ENCODE measurements around the gene CALML5. TPM values are rescaled to one million over a fixed set of nuclear protein-coding genes. Genes with fewer than 3 reads are reported as not detected.
"Not testable (repeated sequence)": the region's sequence is repeated elsewhere in the genome, so short reads cannot be mapped to it uniquely, and the experiment has no call there.

CALML5 gene
- total RNA-seq, 1 experiment from 2014 or later: not detected

DNA sequence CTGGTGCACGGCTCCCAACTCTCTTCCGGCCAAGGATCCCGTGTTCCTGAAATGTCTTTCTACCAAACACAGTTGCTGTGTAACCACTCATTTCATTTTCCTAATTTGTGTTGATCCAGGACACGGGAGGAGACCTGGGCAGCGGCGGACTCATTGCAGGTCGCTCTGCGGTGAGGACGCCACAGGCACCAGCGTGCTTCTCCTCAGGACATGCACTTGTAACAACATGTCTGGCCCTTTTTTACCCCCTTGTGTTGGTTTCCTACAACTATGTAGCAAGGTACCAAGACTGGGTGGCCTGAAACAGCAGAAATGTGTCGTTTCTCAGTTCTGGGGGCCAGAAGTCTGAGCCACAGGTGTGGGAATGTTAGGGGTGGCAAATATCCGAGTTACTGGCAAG, 18.2 kb downstream of the CALML5 start:
- H3K9me3 ChIP-seq: peaks cover 5% of the 10 kb centered on the region; the same call in 1 of the 2 replicates
- H3K4me3 ChIP-seq: no peak overlapping the region
- no peaks in the 10 kb centered on the region for H3K36me3 ChIP-seq
- H3K27me3 ChIP-seq: no peaks in the 10 kb centered on the region
- no peak for DNase-seq

DNA sequence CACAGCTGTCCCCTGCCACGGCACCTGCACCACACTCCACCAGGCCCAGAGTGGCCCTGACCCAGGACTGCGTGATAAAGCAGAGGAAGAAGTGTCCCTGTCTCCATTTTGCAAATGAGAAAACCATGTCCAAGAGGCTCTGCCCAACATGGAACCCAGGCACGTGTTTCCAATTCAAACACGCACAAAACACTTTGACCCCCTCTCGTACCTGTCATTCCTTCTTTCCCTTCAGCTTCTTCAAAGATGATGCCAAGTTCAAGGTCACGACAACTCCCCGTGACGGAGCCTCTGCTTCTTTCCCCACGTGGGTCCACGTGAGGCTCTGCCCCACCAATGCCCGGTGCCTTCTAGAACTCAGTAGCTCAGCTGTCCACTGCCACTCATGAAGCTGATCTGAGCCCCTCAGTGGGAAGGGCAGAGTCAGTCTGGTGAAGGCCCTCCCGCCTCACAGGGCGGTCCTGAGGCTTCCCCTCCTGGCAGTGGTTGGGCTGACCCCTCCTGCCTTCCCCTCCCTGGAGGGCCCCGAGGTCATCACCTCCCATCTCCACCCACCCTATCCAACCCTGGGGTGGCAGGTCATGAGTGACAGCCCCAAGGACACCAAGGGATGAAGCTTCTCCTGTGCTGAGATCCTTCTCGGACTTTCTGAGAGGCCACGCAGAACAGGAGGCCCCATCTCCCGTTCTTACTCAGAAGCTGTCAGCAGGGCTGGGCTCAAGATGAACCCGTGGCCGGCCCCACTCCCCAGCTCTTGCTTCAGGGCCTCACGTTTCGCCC, 19.0 kb downstream of the CALML5 start:
- Histone ChIP-seq H3K9me3 (peaks cover 5% of the 10 kb centered on the region; the same call in 1 of the 2 replicates), H3K36me3 (no peaks in the 10 kb centered on the region), H3K4me3 (no peak overlapping the region), H3K27me3 (no peaks in the 10 kb centered on the region)
- DNase-seq: no peak

DNA sequence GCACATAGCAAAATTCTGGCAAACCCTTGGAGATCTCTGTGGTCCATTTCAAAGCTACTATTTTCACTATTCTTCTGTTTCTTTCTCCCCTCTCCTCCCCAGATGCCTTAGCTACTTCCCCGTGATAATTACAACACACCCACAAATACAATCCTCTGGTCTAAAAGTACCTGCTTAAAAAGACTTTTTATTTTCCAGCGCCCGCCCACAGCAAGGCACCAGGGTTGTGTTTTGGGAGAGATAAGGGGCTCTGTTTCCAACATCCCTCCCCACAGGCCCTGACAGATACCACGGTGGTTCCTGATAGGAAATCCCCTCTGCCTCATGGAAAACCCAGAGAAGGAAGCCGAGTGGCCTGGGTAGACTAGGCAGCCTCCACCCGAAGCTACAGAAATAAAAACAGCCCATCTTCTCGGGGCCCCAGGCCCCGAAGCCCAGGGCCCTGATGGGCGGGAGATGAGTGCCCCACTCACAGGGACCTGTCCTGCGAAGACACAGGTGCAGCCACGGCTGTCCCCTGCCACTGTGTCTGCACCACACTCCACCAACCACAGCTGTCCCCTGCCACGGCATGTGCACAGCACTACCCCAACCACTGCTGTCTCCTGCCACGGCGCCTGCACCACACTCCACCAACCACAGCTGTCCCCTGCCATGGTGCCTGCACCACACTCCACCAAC, 19.7 kb downstream of the CALML5 start:
- Histone ChIP-seq H3K27me3 (no peaks in the 10 kb centered on the region), H3K4me3 (no peak overlapping the region), H3K36me3 (no peaks in the 10 kb centered on the region), H3K9me3 (peaks cover 5% of the 10 kb centered on the region; the same call in 1 of the 2 replicates)
- no peak for DNase-seq

DNA sequence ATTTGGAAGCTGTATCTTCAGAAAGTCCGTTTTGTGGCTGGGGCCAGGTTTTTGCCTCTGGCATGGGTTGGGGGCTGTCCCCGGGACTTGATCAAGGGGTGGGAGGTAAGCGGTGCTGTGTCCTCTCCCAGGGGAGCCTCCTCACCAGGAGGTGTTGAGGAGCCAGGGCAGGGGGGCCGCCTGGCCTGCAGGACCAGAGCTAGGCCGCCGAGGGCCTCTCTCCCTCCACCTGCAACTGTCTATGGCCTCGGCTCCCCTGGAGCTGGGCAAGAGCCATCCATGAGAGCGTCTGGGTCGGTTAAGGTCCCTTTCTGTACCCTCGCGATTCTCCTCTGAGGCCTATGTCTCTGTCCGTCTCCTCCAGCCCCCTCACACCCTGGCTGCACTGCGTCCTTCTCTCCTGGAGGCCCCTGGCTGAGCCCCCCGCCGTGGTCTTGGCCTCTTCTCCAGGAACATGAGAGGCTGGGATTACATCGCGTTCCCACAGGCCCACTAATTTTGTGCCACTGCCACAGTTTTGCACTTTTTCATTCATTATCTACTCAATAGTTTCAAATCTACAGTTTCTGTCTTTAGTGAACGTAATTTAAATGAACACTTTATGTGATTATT, 20.6 kb downstream of the CALML5 start:
- Histone ChIP-seq H3K36me3 (no peaks in the 10 kb centered on the region), H3K27me3 (no peaks in the 10 kb centered on the region), H3K4me3 (no peak overlapping the region), H3K9me3 (peaks cover under 1% of the 10 kb centered on the region; the same call in 1 of the 2 replicates)
- no peak for DNase-seq

DNA sequence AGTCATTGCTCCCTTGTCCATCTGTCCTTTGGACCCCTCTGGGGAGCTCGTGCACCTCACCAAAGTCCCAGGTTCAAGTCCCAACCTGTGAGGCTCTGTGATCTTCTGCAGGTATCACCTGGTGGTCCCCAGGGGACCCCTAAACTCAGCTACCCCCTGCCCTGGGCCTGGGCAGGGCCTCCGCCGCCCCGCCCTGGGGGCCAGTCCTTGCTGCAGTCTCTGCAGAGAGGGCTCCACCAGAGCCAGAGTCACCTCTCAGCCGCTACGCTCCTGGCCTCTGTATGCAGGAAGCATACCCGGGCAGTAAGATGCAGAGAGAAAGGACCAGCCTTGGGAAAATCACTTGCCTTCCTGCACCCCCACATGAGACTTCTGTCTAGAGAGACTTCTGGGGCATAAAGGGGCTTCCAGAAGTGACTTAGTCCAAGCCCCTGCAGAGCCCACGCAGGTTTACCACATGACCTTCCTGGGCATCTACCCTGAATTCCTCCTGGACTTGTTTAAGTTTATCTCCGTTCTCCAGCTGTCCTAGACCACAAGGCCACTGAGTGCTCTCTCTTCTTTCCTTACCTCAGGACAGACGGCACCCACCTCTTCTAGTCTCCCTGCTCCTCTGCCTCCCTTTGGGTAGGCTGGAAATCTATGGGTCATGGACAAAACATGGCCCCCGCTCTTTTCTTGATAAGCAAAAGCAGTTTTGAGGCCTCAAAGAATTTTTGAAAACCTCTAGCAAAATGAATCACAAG, 21.2 kb downstream of the CALML5 start:
- Histone ChIP-seq H3K27me3 (no peaks in the 10 kb centered on the region), H3K4me3 (no peak overlapping the region), H3K9me3 (no peaks in the 10 kb centered on the region), H3K36me3 (no peaks in the 10 kb centered on the region)
- no peak for DNase-seq

DNA sequence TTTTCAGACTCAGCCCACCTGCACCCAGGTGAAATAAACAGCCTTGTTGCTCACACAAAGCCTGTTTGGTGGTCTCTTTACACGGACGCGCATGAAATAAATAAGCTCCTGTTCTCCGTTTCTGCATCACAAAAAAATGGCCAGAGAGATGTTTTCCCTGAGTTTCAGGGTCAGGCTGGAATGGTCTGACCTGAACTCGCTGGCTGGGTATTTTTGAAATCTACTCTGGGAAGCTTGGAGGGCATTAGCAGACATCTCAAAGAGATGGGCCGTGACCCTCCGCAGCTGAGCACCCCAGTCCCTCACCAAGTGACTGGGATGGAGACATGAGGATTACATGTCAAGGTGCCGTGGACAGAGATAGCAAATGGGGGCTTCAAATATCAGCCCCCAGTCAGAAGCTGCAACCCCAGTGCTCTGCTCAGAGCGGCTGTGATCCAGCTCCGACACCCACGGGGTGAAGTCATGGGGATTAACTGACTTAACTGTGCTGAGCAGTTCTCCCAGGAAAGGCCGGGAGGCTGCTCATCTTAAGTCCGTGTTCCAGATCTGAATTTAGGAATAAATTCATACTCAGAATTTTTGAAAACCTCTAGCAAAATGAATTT, 22.3 kb downstream of the CALML5 start:
- Histone ChIP-seq H3K27me3 (no peaks in the 10 kb centered on the region), H3K4me3 (no peak overlapping the region), H3K9me3 (no peaks in the 10 kb centered on the region), H3K36me3 (no peaks in the 10 kb centered on the region)
- no peak for DNase-seq

DNA sequence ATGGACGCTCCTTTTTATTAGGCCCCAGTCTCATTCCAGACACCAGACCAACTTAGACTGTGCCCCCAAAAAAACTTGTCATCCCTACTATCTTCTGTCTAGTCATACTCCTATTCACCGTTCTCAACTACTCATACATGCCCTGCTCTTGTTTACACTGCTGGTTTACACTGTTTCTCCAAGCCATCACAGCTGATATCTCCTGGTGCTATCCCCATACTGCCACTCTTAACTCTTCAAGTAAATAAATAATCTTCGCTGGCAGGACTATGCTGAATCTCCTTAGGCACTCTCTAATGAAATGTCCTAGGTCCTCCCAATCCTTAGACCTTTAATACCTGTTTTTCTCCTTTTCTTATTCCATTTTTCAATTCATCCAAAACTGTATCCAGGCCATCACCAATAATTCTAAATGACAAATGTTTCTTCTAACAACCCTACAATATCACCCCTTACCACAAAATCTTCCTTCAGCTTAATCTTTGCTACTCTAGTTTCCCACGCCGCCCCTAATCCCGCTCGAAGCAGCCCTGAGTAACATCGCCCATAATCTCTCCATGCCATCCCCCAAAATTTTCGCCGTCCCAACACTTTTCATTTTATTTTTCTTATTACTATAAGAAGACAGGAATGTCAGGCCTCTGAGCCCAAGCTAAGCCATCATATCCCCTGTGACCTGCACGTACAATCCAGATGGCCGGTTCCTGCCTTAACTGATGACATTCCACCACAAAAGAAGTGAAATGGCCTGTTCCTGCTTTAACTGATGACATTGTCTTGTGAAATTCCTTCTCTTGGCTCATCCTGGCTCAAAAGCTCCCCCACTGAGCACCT, 23.2 kb downstream of the CALML5 start:
- H3K27me3 ChIP-seq, DNase-seq, H3K36me3 ChIP-seq, H3K9me3 ChIP-seq, H3K4me3 ChIP-seq: not testable (repeated sequence)

DNA sequence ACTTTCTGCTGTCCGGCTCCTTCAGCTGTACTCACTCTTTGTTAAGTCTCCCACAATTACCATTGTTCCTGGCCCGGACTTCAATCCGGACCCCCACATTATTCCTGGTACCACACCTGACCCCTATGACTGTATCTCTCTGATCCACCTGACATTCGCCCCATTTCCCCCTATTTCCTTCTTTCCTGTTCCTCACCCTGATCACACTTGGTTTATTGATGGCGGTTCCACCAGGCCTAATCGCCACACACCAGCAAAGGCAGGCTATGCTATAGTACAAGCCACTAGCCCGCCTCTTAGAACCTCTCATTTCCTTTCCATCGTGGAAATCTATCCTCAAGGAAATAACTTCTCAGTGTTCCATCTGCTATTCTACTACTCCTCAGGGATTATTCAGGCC, 24.3 kb downstream of the CALML5 start:
- H3K27me3 ChIP-seq: not testable (repeated sequence)

DNA sequence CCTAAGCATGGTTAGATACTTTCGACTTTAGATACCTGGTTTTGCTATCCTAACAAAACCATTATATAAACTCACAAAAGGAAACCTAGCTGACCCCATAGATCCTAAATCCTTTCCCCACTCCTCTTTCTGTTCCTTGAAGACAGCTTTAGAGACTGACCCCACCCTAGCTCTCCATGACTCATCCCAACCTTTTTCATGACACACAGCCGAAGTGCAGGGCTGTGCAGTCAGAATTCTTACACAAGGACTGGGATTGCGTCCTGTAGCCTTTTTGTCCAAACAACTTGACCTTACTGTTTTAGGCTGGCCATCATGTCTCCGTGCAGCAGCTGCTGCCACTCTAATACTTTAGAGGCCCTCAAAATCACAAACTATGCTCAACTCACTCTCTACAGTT, 24.7 kb downstream of the CALML5 start:
- H3K4me3 ChIP-seq, H3K9me3 ChIP-seq, H3K27me3 ChIP-seq, H3K36me3 ChIP-seq: not testable (repeated sequence)
- peak; percentile 13 for DNase-seq

More for the DNA sequence above, 24.3 kb downstream of the CALML5 start:
- not testable (repeated sequence) for H3K4me3 ChIP-seq, H3K36me3 ChIP-seq, H3K9me3 ChIP-seq, DNase-seq

DNA sequence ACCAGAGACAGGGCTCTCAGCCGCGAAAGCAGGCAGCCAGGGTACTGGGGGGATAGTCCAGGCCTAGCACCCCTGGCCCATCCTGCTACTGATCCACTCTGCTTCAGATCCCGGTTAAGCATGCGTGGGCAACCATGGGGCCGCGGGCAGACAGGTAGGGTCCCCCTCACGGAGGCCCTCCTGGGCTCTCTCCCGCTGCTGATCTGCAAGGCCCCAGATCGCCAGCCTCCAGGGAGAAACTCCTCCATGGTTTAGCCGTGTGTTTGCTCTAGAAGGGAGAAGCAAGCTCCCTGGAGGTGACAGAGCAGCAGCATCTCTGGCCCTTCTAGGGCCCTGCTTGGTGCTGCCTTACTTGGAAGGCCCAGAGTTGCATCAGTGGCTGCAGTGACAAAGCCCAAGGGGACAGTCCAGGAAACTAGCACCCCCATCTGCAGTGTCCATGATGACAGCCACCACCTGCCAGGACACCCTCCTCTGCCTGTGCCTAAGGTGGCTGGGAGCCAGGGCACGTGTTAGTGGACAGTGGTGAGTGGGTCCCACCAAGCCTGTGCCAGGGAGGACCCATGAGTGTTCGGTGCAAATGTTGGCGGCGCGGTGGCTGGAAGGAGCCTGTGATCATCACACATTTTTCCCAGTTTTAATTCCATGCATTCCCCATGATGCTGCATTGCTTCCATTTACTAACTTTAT, 29.2 kb downstream of the CALML5 start:
- H3K9me3 ChIP-seq: no peaks in the 10 kb centered on the region
- no peaks in the 10 kb centered on the region for H3K36me3 ChIP-seq
- no peaks in the 10 kb centered on the region for H3K27me3 ChIP-seq
- H3K4me3 ChIP-seq: no peak overlapping the region
- DNase-seq: no peak

DNA sequence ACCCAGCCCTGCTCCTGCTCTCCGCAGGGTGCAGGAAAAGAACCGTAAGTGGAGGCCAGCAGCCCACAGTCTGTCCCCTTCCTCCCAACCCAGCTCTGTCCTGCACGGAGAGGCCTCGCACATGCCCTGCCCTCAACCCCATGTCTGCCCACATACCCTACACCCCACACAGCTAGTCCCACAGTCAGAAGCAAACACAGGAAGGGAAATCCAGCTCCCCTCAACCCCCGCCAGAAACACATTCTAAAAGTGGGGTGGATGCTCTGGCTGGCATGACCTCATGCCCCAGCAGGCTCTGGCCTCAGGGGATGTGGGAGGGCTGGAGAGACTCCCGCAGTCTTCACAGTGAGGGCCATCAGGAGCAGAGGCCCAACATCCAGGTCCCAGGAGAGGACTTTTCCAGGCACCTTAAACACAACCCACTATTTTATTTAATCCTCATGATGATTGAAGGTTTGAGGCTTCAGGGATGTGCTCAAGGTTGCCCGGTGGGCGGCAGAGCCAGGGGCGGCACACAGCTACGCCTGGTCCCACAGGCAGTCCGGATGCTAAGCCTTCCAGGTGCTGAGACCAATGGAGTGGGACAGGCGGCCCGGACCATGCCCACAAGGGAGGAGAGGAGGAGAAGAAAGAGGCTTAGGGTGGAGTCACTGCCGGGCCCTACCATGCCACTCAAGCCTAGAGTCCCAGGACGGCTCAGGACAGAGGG, 29.9 kb downstream of the CALML5 start:
- DNase-seq: no peak
- Histone ChIP-seq H3K36me3 (no peaks in the 10 kb centered on the region), H3K27me3 (no peaks in the 10 kb centered on the region), H3K9me3 (no peaks in the 10 kb centered on the region), H3K4me3 (no peak overlapping the region)

DNA sequence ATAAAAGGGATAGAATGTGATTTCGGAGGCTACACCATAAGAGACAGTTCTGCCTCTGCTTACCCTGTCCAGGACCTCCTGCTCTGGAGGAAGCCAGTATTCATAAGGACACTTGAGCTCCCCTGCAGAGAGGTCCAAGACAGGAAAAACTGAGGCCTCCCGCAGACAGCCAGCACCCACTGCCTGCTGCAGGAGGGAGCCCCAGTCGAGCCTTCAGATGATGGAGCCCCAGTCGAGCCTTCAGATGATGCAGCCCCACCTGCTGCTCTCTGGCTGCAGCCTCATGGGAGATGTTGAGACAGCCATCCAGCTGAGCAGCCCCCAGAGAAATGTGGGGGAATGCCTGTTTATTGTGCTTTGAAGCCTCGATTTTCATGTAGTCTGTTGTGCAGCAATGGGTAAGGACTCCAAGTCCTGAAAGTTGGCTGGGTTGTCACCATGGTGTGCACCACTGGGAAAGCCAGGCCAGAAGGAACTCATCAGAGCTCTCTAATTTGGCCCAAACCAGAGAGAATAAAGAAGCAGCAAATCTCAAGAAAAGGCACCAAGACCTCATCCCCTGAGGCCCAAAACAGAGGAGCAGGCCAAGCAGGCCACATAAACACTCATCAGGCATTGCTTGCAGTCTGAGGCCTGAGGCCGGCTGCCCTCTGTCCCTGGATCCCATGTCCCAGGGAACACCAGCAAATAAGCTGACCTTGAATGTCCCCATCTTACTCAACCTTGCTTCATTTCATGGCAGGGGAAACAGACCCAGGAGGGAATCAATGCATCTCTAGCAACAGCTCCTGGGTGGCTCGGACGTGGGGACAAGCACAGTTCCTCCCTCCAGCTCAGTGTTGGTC, 30.9 kb downstream of the CALML5 start:
- Histone ChIP-seq H3K27me3 (no peaks in the 10 kb centered on the region), H3K36me3 (no peaks in the 10 kb centered on the region), H3K9me3 (no peaks in the 10 kb centered on the region), H3K4me3 (no peak overlapping the region)
- DNase-seq: no peak

DNA sequence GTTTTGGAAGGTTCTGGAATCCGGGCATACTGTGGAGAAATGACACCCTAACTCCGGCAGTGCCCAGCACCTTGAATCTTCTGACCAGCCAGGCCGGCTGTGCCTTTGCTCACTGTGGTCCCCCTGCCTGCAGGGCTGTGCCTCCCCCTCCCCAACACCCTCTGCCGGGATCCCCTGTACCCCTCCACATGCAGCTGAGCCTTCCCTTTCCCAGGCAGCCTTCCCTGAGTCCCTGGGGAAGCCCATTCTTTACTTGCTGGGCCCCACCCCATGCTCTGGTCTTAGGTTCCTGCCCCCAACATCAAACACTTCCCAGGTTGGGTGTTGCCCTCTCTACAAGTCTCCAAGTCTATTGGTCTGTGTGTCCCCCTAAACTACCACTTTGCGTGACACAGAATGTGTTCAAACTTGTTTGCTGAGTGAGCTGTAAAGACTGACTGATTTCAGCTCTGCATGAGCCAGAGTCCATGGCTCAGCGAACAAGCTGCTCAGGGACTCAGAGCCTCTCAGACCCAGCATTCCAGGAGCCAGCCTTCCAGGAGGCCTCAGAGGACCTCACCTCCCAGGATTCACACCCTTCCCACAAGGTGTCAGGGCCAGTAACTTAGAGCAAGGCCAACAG, 31.6 kb downstream of the CALML5 start:
- DNase-seq: no peak
- Histone ChIP-seq H3K9me3 (no peaks in the 10 kb centered on the region), H3K27me3 (no peaks in the 10 kb centered on the region), H3K36me3 (no peaks in the 10 kb centered on the region), H3K4me3 (no peak overlapping the region)

DNA sequence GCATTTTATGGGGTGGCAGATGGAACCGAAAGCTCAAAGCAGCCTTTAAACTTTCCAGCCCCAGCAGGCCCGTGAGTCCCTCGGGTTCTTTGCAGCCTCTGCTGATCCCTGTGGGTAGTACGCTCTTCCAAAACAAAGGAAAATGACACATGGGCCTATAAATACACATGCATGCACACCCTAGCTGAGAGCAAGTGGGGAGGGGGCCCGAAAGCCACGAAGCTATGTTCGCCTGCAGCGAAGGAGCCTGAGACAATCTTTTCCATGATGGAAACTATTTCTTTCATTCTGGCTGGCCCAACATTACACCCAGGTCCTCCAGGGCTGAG, 32.2 kb downstream of the CALML5 start:
- no peak overlapping the region for H3K4me3 ChIP-seq
- H3K36me3 ChIP-seq: no peaks in the 10 kb centered on the region

More for the DNA sequence above, 32.2 kb downstream of the CALML5 start:
- no peaks in the 10 kb centered on the region for H3K9me3 ChIP-seq
- H3K27me3 ChIP-seq: no peaks in the 10 kb centered on the region
- DNase-seq: no peak
